DMS53 treated with DMSO at 0.1 percent for 48 hours (cell line): Measurements from ENCODE around the gene FCER1G.

ENCODE experiments used
- DNase-seq: peaks from one replicate; lab custom pipeline; 2025; ENCODE audit not compliant: unreplicated experiment; lab: John Stamatoyannopoulos, UW

FCER1G gene

DNA sequence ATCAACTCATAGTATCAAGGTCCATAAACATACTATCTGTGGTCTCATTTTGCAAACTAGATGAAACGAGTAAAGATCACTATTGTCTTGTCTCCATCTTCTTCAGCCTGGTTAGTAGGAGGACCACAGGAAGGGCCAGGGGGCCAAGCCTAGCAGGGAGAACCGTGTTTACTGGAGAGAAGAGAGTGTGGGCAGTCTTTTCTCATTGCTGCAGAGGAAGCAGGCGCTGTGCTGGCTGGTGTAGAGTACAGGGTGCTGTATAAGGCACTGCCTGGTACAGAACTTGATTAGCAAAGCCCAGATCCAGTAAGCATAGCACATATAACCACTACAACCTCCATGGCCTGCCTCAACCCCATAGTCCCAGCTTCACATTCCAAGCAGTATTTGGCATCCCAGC lies 27.8 kb upstream of the FCER1G start:
- no peak for DNase-seq

DNA sequence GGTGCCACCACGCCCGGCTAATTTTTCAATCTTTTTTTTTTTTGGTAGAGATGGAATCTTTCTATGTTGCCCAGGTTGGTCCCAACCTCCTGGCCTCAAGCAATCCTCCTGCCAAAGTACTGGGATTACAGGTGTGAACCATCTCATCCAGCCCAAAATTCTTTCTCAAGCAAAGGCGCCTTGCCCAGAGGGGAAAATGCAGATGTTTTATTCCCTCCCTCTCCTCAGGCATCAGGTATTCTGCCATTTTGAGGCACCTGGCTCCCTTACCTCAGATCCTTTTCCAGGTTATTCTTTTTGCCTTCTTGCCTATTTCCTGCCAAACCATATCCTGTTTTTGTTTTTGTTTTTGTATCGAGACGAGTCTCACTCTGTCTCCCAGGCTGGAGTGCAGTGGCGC lies 26.7 kb upstream of the FCER1G start:
- no peak for DNase-seq

DNA sequence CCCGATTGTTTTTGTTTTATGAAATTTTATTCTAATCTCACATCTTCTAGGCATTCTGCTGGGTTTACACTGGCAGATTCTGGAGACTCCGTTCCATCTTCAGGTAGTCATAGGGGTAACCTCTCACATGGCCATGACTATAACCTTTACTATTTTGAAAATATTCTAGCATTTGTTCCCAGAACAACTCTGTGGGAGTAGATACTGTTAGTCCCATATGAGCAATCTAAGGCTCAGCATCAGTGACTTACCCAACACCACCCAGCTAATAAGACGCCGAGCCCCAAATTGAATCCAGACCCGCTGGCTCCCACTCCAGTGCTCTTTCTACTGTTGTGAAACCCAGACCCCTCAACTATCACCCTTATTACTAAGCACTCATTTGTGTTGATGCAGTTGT lies 26.1 kb upstream of the FCER1G start:
- no peak for DNase-seq

DNA sequence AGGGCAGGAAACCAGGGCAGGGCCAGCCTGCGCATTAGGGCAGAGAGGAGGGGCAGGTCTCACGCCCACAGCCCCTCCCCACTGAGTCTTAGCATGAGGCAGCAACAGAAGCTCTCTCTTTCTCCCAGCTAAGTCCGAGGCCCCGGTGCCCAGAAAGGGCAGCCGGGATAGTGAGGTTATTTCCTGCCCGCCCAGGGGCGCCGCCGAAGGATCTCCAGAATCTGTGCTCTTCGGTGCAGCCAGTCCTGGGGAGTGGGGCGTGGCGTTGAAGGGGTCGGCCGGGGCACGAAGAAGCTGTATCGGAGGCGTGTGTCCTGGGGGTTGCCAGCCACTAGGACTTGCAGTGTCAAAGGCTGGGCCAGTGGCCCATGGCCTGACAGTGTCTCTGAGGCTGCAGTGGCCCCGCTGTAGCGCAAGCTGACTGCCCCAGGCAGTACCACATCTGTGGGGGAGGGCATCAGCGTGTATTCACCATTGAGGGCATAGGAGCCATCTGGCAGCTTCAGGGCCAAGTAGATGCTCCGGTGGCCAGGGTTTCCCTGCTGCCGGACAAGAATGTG lies 24.1 kb upstream of the FCER1G start:
- no peak for DNase-seq

DNA sequence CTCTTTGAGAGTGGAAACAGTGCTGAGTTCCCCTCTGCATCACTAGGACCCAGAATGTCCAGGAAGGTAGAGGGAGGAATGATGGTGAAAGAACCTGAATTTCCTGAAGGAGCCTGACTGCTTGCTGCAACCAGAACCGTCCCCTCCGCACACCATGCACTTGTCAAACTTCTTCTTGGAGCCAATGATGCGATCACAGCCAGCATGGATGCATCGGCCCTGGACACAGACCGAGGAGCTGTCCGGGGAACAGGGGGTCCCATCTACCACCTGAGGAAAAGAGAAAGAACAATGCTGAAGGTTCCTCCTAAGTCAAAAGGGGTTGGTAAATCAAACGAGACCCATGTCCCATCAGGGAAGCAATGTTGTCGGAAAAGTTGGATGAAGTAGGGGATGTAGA lies 23.1 kb upstream of the FCER1G start:
- no peak for DNase-seq

DNA sequence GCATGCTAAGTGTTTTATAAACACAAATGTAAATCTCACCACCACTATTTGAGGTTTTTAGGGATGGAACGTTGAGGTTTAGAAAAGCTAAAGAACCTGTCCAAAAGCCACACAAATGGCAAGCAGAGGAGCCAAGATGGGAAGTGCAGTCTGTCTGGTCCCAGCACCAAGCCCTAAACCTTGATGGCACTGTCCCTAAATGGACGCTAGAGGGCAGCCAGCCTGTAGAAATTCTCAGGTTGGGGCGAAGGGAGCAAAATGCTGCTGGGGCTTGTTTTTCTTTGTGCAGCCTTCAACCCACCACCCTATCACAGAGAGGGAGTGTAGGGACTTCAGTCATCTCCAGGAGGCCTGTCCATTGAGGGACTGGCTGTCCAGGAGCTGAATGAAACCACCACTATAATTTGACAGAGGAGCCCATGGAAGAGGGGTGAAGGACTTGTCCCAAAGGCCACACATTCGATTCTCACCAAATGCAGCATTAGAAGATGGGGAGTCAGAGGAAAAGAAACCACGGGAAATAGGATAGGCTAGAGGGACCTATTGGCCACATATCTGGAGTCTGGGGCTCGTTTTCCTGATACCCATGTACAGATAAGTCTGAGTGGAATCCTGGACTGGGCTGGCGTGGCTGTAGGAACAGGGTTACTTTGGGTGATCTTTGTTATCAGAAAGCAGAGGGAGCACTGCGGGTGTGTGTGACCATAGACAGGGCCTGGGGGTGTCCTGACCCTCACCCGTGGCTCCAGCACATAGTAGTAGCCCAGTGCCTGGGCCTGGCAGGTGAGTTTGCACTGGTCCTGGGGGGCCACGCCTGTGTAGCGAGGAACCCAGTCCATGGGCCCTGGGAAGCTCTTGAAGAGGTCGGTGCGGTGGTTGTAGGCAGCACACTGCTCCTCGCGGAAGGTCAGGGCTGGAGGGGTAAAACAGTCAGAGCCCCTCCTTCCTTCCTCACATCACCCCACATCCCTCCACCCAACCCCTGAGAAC lies 22.3 kb upstream of the FCER1G start:
- peak; percentile 65 for DNase-seq

DNA sequence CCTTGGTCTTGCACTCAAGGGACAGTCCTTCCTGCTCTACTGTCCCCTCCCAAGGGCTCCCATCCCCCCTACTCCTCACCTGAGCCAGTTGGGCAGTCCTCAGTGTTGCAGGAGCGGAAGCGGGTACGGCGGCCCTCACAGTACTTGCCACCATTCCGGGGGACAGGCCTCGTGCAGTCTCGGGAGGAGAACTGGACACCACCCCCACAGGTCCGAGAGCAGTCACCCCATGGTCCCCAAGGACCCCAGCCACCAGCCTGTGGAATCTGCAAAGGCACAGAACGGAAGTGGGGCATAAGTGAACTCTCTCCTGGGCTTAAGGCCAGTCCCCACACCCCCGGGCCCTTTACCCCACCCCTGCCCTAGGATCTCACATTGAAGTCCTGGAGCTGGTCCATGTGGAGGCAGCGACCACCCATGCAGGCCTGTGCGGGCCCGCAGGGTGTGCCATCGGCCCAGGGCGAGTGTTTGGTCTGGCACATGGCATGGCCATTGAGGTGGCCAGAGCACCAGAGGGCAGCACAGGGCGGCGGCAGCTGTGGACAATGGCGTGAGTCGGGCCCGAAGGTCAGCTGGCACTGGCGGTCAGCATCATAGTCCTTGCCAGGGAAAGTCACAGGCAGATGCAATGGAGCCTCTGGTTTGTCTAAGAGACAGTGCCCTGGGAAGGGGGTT lies 21.4 kb upstream of the FCER1G start:
- DNase-seq: no peak

DNA sequence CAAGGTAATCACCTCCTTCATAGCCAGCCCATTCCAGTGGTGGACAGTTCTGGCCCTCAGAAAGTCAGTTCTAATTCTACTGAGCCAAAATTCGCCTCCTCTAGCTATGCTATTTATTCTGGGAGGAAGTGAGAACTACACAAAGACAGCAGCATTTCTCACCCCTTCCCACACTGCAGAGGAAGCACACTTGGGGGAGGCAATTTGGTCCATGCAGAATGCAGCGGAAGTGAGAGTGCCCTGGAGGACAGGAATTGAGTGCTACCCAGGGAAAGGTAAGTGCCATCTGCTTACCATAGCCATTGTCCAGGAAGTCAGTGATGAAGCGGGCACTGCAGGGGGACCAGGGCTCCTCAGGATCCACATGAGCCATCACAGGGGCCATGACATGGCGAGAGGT lies 19.9 kb upstream of the FCER1G start:
- no peak for DNase-seq

DNA sequence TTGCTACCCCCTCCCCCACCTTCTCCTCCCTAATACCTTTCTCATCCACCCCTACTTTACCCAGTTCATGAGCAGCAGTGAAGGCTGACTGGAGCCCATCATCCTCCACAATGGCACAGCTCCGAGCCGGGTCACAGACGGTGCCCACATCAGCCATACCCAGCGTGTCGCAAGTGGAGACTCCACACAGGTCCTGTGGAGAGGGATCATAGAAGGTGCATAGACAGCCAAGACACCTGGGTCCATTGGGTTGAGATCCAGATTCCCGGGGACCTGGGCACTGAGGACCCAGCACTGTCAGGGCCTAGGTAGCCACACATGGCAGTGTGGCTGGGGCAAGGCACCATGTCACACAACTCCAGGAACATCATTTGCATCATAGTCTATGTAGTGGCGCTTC lies 19.0 kb upstream of the FCER1G start:
- no peak for DNase-seq

DNA sequence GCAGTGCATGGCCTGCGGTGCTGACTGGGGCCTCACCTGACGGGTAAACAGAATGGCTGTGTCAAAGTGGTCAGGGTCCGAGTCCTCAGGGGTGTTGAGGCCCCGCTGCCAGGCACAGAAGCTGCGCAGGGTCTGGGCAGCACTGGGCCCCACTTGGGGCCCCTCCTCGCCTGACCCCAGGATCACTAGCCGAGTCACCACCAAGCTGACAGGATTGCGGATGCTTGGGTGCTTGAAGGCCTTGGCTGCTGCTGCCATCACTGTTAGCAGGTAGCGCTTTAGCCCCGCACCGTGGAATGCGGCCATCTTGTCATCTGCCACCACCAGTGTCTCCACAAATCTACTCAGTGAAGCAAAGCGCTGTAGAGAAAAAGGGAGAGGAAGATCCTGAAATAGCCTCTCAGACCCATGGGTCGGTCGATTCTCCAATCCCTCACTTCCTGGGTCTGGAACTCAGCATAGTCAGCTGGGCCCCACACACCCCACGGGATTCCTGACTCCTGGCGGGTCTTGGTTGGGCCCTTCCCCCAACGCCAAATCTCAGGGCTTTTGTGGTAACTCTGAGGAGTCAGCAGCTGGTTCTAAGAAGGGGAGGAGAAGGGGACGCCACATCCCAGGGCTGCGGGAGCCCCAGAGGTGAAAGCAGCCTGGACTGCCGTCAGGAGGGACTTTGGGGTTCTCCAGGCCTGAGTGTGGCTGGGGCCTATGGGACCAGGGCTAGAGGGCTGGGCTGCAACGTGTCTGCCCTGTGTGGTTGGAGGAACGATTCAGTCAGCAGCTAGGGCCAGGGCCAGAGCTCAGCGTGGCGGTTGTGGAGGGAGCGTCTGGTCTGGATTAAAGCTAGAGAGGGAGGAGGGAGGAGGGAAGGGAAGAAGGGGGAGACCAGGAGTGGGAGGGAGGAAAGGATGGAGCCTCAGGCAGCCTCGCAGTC lies 18.3 kb upstream of the FCER1G start:
- no peak for DNase-seq

DNA sequence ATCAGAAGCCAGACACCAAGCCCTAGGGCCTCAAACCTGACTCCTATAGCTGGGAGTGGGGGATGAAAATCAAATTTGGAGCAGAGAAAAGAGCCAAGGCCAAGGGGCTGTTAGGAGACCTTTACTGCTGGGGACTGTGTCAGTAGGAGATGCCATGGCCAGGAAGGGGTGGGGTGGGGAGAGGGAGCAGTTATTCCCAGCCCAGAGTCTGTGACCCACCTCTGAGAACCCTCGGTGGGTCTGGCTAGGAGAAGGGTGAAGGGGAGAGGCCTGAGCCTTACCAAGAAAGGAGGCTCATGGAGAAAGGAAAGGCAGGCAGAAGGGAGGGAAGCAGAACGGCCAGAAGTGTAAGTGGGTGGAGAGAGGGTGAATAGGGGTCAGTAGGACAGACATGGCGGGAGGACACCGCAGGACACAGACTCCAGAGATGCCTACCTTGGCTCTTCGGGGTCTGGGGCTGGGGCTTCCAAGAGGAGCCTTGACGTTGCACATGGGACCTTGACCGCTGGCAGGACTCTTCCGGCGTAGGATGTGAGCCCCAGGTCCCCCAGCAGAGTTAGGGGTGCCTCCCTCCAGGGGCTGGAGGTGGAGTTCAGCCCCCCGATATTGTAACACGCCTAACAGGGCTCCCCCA lies 17.4 kb upstream of the FCER1G start:
- DNase-seq: no peak

DNA sequence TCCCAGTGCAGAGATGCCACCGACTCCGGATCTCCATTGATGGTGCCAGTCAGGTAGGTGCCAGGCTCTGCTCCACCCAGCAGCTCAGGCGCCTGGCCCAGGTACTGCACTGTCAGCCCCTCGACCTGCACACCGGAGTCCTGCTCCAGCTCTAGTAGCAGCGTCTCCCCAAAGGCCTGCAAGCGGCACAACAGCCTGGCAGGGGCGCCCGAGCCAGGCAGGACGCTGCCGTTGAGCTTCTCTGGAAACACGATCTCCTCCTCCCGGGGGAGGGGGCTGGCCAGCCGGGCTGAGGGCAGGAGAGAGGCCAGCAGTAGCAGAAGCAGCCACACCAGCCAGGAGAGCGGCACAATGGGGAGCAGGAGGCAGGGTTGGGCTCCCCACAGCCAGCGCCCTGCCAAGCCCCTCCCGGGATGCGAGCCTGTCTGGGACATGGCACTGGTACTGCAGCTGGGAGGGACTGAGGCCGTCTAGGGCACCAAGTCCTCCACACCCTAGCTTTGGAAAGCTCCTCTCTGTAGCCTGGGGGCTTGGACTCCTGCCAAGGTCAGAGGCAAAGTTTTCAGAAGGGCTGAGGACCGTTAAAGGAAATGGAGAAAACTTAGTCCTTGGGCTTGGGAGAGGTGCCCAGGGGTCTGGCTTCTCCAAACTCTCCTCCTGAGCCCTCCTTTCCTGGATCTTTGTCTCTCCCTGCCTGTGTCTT lies 16.8 kb upstream of the FCER1G start:
- DNase-seq: no peak

DNA sequence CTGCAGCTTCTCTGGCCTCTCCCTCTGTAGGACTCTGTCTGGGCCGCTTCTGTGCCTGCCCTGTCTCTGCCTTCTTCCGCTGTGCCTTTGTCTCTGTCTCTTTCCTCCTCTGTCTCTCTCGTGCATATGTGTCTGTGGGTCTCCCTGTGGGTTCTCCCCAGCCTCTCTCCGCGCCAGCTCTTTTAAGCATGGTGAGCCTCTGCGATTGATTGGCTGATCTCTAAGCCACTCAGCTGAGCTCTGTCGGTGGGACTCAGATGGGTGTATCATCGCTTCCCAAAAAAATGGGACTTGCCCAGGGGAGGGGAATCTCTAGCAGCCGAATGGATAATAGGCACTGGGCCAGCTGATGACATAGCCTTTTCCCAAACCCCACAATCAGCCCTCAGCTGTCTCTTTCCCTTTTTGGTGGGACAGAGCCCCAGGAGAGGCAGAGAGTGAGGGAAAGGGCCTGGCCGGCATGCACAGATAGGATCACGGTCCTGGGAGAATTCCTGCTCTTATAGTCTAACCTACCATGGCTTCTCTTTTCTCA lies 16.1 kb upstream of the FCER1G start, which contains the start of gene ADAMTS4:
Gene ADAMTS4, minus strand, starts transcription at position 158 of the 535 bp plus-strand sequence. CDS start 427 bp downstream, outside the sequence.
- DNase-seq: no peak

DNA sequence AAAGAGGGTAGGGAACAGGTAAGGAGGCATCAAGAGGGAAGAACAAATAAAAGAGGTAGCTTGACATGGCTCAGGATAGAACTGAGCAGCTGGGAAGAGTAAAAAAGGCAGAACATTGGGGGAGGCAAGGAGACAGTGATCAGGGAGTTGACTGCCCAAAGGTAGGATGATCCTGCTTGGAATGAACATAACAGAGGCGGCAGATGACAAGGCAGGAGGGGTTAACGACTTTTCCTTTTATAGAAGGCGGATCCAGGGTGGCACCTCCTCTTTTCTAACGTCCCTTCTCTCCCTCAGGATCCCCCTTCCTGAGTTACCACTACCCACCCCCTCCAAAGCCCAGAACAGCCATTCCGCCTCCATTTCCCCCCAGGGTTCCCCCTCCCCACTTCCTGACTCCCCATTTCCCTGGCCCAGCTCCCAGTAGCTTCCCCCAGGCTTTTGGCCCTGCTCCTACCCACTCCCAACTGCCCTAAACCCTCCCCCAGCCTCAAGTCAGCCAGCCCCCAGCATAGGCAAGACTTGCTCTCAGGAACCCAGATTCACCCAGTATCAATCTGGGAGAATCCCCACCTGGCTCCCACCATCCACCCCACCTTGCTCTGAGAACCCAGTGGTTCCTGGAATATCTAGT lies 15.5 kb upstream of the FCER1G start:
- DNase-seq: no peak

DNA sequence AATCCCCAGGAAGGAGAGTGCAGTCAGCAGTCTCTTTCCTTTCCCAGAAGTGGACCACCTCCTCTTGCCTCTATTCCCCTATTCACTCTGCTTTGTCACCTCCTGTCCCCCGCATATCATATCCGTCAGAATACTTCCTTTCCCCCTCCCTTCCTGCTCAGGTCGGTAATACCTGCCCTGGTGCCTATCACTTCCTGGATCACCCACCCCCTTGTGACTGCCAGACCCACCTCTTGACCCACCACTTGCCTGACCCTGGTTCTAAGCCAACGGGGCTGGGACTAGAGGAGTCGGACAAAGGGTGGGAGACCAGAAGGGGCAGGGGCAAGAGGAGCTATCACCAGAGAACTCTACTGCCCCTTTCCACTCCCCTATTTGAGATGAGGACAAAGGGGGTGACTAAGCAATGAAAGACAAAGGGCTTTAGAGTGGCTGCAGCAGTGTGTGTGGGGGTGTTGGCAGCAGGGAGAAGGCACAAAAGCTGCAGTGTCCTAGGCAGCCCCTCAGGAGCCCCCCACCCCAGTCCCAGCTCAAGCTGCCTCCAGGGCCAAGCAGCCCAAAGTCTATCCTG lies 14.6 kb upstream of the FCER1G start:
- no peak for DNase-seq

DNA sequence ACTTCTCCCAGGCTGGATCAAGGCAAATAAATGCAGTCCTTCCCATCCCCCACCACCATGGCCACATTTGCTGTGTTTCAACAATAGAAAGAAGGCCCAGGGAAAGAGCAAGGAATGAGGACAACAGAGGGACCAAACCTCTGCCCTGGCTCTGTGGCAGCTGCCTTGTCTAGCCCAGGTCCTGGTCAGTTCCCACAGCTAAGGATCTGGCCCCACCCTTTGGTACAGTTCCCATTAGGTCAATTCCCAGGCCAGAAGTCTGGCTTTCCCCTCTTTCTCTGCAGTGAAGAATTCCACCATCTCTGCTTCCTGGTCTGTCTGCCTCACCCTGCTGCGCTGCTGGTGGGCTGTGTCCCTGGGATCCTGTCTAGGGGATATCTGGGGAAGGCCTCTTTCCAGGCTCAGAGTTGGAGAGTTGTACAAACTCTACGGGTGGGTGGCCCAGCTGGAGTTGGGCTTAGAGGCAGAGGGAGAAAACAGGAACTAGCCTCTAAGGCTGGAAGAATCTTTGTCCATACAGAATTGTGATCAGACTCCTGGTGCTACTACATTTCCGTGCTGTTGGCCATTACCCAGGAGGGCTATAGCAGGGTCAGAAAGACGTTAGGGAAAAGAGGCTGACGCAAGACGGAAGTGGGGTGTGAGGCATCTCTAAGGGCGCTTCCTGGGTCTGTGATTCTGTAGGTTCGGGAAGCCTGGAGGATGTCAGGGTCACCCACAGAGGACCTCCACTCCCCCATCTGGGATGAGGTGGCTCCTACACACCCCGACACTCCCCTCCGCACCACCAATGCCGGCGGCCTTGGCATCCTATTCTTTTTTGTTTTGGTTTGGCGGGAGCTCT lies 13.9 kb upstream of the FCER1G start:
- no peak for DNase-seq

DNA sequence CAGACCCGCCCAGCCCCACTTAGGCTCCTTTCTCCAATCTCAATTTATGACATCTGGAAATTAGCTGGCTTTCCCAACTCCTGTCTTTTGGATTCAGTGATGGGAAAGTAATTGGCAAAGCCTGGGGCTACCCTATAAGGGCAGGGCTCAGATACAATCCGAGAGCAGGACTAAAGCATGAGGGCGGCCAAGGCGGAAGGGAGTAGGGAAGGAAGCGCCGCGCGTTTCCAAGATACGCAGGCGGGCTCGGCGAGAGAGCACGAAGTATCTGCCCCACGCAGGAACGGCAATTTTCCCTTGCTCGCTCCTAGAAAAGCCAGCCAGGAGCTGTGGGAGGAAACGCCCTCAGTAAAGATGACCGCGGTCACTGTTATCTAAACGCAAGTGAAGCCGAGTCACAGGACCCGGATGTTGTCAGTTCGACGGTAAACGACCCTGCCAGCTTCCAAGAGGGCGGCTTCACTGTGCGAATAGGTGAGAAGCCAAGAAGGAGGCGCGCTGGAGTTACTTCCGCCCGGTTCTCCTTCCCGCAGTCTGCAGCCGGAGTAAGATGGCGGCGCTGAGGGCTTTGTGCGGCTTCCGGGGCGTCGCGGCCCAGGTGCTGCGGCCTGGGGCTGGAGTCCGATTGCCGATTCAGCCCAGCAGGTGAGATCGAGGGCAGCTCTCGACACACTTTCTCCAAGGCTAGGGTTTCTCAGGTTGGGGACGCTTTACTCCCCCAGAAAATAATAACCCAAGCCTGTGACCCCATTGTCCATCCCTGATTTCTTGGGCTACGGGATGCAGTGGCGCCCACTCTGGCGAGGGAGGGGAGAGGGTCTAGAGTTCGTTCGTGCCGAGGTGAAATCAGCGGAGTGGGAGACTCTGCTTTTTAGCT lies 13.0 kb upstream of the FCER1G start, which contains the start of gene NDUFS2:
Gene NDUFS2, plus strand, starts transcription at position 532 of the 877 bp plus-strand sequence. Its CDS starts 19 bp downstream, at position 551.
- DNase-seq: peak; percentile 97
